ENCODE results near the gene USP31.
"Not testable (repeated sequence)": the region's sequence is repeated elsewhere in the genome, so short reads cannot be mapped to it uniquely, and the experiment has no call there.

Gene USP31

GRCh38 chr16:23158114-23158513 lies 8.9 kb upstream of the USP31 start:
- no peak for DNase-seq

GRCh38 chr16:23156946-23157460 lies 7.8 kb upstream of the USP31 start:
- no peak for DNase-seq

GRCh38 chr16:23156110-23156509 lies 6.9 kb upstream of the USP31 start:
- no peak for DNase-seq

- peak; percentile 43 for DNase-seq
Observed at GRCh38 chr16:23155445-23156049, 6.3 kb upstream of the USP31 start.

- no peak for DNase-seq
Observed at GRCh38 chr16:23152386-23153178, 3.3 kb upstream of the USP31 start.

DNA sequence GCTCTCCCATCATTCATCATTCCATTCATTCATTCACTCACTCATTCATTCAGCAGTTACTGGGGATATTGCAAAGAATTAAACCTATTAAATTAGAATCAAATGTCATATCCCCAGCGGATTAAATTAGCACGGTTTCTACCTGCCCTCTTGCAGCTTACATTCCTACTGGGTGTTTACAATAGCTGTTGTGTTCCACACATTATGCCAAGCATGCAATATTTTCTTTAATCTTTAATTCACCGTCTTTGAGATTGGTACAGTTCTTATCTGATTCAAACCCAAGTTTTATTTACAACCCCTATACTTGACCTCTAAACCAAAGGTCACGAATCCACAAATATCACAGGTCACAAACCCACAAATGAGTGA lies 727 bp upstream of the USP31 start:
- no peak for DNase-seq

GRCh38 chr16:23148513-23149266 lies 562 bp downstream of the USP31 start:
- peak; percentile 58 for DNase-seq

DNA sequence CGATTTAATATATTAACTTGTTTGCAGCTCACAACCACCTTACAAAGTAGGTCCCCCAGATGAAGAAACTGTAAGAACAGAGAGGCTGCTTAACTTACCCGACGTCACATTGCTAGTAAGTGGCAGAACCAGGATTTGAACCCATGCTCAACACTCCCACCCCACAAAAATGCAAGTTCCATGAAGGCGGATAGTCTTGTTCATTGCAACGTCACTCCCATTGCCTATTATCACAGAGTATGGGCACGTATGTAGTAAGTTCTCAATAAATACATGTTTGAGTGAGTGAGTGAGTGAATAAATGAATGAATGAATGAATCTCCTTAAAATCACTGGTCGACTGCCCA lies 1.1 kb downstream of the USP31 start:
- DNase-seq: no peak

- no peak for DNase-seq
Observed at GRCh38 chr16:23147666-23148065, 1.6 kb downstream of the USP31 start.

DNA sequence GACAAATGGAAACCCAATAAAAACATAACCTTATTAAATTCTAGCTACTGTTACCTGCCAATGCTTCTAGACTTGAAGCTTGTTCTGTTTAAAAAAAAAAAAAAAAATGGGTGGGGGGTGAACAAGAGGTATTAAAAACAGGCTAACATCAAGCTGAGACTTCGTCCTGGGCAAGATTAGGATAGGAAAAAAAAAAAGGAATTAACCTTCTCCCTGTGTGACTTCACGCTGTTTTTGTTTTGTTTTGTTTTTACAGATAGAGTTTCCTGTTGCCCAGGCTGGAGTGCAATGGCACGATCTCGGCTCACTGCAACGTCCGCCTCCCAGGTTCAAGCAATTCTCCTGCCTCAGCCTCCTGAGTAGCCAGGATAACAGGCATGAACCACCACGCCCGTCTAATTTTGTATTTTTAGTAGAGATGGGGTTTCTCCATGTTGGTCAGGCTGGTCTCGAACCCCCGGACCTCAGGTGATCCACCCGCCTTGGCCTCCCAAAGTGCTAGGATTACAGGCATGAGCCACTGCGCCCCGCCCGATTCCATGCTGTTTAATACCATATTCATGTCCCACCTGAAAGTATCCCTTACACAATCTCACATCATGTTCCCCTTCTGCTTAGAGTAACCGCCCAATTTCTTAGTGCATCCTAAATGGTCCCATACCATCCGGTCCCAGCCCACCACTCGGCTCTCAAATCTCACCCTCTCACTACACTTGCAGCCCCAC lies 2.2 kb downstream of the USP31 start:
- no peak for DNase-seq

GRCh38 chr16:23145608-23146007 lies 3.6 kb downstream of the USP31 start:
- DNase-seq: no peak

GRCh38 chr16:23145186-23145585 lies 4.1 kb downstream of the USP31 start:
- no peak for DNase-seq

DNA sequence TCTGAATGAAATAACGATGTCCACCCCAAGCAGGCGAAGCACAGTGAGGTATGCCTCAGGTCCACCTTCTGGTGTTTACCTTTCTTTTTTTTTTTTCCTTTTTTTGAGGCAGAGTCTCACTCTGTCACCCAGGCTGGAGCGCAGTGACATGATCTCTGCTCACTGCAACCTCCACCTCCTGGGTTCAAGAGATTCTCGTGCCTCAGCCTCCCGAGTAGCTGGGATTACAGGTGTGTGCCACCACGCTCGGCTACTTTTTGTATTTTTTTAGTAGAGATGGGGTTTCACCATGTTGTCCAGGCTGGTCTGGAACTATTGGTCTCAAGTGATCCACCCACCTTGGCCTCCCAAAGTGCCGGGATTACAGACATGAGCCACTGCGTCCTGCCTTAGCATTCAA lies 4.9 kb downstream of the USP31 start:
- not testable (repeated sequence) for DNase-seq

- DNase-seq: no peak
Observed at GRCh38 chr16:23143391-23143790, 5.9 kb downstream of the USP31 start.

DNA sequence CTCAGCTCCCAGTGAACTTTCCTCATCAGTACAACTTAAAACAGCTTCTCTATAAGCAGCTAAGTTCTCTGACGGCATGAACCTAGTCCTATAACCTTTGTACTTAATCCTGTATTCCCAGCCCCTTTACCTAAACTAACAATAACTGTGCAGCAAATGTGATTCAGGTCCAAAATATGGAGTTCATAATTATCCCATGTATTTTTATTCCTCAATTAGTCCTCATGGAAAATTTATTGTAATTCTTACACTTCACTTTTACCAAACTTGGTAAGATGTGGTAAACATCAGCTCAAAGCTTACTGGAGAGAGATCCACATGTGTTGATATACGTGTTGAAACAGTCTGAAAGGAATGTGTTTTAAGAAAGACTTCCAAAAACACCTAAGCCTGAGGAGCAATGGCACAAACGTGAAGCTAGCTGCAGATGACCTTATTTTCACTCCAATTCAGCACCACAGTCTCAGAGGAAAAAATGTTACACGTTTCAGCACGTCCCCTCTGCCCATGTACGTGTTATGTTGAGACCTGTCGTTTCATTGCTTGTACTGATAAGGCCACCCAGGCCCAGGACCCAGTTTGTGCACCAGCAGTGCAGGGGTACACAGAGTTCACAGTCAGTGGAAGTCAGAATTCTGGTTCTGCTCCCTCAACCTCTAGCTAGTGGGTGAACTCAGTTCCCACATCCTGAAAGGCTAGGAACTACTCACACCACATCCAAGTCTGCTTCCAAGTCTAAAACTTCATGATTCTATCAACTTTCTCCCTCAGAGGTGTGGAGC lies 7.1 kb downstream of the USP31 start:
- no peak for DNase-seq

- DNase-seq: no peak
Observed at GRCh38 chr16:23141500-23141899, 7.8 kb downstream of the USP31 start.

- DNase-seq: no peak
Observed at GRCh38 chr16:23141033-23141432, 8.2 kb downstream of the USP31 start.

DNA sequence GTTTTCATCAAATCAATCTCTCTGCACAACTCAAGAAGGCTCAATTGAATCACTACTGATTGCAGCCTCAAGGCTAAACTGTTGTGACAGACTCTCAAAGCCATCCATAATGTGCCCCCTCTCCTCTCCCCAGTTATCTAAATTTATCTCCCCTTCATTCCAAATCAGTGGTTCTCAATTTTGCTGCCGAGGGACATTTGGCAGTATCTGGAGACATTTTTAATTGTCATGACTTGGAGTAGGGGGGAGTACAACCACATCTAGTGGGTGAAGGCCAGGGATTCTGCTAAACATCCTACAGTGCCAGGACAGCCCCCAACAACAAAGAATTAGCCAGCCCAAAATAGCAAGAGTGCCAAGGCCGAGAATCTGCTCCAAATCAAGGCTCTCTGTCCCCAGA lies 9.1 kb downstream of the USP31 start:
- no peak for DNase-seq

DNA sequence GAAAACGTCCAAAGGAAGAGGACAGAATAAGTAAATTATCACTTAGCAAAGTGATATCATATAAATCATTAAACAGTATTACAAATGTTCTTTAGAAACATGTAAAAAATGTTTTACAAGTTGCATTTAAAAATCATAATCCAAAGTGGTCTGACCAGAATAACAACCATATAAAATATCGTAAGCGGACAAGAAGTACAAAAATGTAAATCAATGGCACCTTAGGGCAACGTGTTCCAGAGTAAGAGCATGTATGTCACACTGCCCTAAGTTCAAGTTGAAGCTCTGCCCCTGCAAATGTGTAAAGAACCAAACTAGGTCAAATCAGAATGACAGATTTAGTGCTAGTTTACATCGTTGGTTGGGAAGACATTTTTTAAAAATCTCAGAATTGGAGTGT lies 11.4 kb downstream of the USP31 start:
- DNase-seq: no peak

DNA sequence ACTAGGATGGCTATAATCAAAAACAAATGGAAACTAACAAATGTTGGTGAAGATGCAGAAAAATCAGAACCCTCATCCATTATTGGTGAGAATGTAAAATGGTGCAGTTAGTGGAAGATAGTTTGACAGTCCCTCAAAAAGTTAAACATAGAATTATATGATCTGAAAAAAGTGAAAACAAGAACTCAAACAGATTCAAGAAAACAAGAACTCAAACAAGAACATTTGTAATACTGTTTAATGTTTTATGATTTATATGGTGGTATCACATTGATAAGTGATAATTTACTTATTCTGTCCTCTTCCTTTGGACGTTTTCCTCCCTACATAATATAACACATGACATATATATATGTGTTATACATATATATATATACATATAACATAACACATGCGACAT lies 12.0 kb downstream of the USP31 start:
- no peak for DNase-seq

DNA sequence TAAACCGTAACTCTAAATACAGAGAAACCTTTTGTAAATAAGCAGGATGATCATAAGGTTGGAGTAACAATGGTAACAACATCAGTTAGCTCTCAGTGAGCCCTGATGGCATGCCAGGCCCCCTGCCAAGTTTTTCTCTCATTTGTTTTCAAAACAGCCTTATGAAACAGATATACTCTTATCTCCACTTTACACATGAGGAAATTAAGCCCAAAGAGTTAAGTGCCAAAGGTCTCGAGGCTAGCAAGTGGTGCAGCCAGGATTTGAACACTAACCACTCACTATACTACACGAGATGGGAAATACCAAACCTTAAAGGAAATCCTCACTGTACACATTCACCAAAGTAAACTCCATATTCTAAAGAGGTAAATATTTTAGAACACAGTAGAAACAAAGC lies 15.0 kb downstream of the USP31 start:
- DNase-seq: no peak

GRCh38 chr16:23132775-23133463 lies 16.3 kb downstream of the USP31 start:
- peak; percentile 28 for DNase-seq

All from NCI-H82 (cell line).